ENCODE results near the gene ADH1C.

ADH1C gene

DNA sequence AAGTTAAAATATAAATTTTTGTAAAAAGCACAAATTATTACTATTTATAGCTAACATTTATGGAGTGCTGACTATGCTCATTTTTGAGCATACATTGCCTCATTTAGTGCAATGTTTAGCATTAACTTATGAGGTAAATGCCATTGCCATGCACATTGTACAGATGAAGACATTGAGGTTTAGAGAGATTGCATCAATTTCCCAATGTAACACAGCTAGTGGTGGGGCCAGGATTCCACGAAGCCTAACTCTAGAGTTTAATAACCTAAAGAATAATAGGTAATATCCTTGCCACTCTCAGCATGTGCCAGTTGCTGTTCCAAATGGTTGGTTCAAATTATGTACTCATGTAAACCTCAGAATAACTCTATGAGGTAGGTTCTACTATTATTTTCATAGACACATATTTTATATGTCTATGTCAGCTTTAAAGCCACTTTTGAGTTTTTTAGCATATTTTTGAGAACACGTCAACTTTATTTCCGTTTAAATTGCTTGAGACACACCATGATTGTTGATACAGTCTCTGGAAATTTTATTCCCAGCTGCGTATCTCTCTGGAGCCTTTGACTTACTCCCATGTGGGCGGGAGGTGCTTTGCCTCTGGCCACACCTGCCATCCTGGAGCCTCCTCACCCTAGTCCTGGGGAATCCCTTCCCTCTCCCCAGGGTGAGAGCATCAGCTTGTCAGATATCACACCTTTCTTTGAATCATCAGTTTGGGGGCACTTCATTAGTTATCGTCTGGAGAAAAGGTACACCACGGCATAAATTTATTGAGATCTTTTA lies 51.0 kb downstream of the ADH1C start:
- no peak for DNase-seq (ENCODE audit: low read depth)
- TF ChIP-seq, protein P1, sequence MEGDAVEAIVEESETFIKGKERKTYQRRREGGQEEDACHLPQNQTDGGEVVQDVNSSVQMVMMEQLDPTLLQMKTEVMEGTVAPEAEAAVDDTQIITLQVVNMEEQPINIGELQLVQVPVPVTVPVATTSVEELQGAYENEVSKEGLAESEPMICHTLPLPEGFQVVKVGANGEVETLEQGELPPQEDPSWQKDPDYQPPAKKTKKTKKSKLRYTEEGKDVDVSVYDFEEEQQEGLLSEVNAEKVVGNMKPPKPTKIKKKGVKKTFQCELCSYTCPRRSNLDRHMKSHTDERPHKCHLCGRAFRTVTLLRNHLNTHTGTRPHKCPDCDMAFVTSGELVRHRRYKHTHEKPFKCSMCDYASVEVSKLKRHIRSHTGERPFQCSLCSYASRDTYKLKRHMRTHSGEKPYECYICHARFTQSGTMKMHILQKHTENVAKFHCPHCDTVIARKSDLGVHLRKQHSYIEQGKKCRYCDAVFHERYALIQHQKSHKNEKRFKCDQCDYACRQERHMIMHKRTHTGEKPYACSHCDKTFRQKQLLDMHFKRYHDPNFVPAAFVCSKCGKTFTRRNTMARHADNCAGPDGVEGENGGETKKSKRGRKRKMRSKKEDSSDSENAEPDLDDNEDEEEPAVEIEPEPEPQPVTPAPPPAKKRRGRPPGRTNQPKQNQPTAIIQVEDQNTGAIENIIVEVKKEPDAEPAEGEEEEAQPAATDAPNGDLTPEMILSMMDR (IDR thresholded peaks at IDR 0.05; ENCODE audit: low read depth, low read length, missing control alignments) = no peak
- no peak overlapping the region for H3K4me3 ChIP-seq (ENCODE audit: low read depth, low read length)

DNA sequence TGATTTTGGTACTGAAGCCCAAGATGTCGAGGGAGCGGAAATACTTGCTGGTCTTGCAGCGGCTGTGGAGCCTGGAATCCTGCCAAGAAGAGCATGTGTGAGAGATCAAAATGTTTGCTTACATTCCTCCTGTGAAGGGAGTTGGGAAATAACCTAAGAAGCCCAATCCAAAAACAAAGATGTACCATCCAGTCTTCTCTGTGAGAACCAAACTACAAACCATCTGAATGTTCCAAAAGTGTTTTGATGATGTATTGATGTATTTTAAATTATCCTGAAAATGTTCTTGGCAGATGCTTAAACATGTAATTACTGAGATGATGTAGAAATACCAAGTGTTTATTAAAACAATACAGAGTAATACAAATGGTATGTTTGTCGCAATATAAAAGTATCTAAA lies 51.6 kb downstream of the ADH1C start:
- no peak for DNase-seq (ENCODE audit: low read depth)
- TF ChIP-seq, protein P1 (IDR thresholded peaks at IDR 0.05; ENCODE audit: low read depth, low read length, missing control alignments) = no peak
- H3K4me3 ChIP-seq (ENCODE audit: low read depth, low read length) = no peak overlapping the region

DNA sequence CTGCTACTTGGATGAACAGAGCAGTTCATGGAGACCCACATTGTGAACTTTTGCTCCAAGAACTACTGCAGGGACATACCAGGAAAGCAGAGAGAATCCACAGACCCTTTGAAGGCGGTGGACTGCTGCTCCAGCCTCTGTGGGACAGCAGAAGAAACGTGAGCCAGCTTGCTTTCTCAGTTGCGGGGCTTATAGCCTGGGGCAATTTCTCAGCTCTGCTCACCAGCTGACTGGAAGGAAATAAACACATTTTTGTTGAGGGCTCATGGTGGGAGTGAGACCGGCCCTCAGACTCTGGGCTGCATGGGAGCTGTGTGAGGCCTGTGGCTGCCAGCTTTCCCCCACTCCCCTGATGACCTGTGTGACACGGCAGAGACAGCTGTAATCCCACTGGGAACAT lies 59.2 kb downstream of the ADH1C start:
- TF ChIP-seq, protein P1 (IDR thresholded peaks at IDR 0.05; ENCODE audit: low read depth, low read length, missing control alignments) = no peak
- H3K4me3 ChIP-seq (ENCODE audit: low read depth, low read length) = no peak overlapping the region
- no peak for DNase-seq (ENCODE audit: low read depth)

DNA sequence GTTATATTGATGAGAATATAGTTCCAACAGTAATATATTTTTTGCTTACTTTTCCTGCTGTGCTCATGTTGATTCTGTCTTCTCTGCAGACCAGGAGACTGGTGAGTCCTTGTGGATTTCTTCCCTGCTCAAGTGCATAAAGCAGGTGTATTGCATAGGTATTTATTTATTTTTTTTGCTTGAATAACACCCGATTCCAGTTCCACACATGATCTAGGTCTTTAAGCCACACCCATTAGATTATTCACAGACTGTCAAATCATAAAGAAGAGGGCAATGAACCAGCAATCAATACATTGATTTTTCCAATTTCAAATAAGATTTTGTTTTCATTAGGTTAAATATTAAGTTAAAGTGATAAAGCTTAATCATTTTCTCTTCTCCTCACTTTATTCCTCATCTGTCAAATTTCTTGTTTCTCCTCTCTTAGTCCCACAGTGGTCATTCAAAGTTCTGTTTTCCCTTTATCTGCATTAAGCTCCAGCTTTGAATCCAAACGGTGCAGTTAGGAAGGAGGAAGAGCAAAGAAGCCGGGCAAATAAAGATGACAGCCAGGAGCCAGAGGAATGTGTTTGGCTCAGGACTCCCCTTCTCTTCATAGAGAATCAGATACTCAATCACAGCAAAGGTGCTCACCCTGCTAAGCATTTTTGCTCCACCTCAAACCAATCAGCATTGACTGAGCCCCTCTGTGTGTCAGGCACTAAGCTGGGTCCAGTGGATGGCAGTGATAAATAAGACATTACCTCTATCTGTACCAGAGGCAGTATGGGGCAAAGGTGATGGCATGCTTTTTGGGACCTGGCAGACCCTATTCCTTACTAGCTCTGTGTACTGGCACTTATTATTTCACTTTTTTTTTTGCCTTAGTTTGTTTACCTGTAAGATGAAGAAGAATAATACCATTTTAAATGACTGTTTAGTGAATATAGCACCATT lies 61.4 kb downstream of the ADH1C start, which contains the start of gene ADH1A:
Gene ADH1A (minus strand): TSS at position 138 of the 939 bp plus-strand sequence. CDS start 71 bp downstream, at position 67.
- DNase-seq (ENCODE audit: low read depth) = no peak
- H3K4me3 ChIP-seq (ENCODE audit: low read depth, low read length) = no peak within 1 kb of the TSS
- TF ChIP-seq, protein P1 (IDR thresholded peaks at IDR 0.05; ENCODE audit: low read depth, low read length, missing control alignments) = no peak
